Measurements from ENCODE around the gene ANGPT4. TPM values are rescaled to one million over a fixed set of nuclear protein-coding genes. Genes with fewer than 3 reads are reported as not detected.

ANGPT4 gene
- polyA plus RNA-seq, 1 of the 3 experiments (the other 2 are of a cell fraction), result not detected

DNA sequence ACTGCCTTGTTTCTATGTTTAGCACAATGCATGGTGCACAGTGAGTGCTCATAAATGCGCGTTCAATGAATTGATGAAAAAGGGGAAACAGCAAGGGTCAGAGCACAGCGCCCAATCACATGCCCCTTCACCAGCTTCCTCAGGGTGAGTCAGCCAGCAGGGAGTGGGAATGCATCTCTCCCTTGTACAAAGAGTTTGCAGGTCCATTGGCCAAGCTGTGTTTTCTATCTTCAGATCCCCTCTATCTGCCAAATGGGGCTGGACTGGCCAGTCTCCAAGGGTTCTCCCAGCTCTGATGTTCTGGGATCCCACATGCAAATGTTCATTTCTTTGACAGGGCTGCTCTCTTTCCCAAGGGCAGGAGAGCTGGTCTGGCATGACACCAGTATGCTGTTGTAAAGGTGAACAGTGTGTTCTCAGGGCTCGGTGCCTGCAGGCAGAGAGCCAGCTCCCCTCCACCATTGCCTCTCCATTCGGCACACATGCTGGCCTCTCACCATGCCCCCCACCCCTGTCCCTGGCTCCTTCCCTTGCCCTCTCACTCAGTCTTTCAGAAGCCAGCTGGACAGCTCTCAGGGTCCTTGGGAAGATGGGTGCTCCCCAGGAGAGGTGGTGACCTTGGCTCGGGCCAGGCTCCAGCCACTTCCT, 25.0 kb downstream of the ANGPT4 start:
- H3K9me3 ChIP-seq, result no peaks in the 10 kb centered on the region
- H3K4me2 ChIP-seq, result no peak overlapping the region
- no peaks in the 10 kb centered on the region for H4K20me1 ChIP-seq (ENCODE audit: insufficient read depth)
- no peak overlapping the region for H2AFZ ChIP-seq (ENCODE audit: low read depth)
- H3K9ac ChIP-seq, result no peak overlapping the region
- H3K36me3 ChIP-seq (replicated peaks in 1 of 2; ENCODE audit: control insufficient read depth in 1 of 2, insufficient read depth in 2 of 2, low read length in 1 of 2), result no peaks in the 10 kb centered on the region
- no peaks in the 10 kb centered on the region; the same call in 1 of the 2 replicates for H3K27me3 ChIP-seq (ENCODE audit: insufficient read depth)
- ChIA-PET POLR2A (no interaction called here), CTCF (interaction anchor here (1.1 to 1.6 kb wide), 3 partner anchors 20 to 75 kb away, joined by 3 to 4 read pairs (median 3); no protein-coding TSS in a partner anchor)
- H3K79me2 ChIP-seq (ENCODE audit: insufficient read depth), result no peaks in the 10 kb centered on the region
- 51% methylated on average over 6 of the region's 6 CpGs for WGBS (ENCODE audit: low lambda C conversion rate)
- no peak for DNase-seq
- no peak for TF ChIP-seq IRF3 (IDR thresholded peaks at IDR 0.05; ENCODE audit: low read depth, low read length)
- 0 out of 2 replicates have a peak, but pooled peaks have one; percentile 13 for TF ChIP-seq GATA2 (CRISPR knock-in tag; IDR thresholded peaks at IDR 0.05)
- no peaks in the 10 kb centered on the region for H3F3A ChIP-seq (replicated peaks; ENCODE audit: insufficient read depth)
- H3K9me2 ChIP-seq, result no peaks in the 10 kb centered on the region
- no peak overlapping the region for H3K4me3 ChIP-seq (ENCODE audit: low read depth in 2 of 2, low read length in 1 of 2)
- H3K27ac ChIP-seq (ENCODE audit: low read depth in 2 of 2, low read length in 1 of 2), result no peak overlapping the region; a peak in 1 of 4 replicates
- peaks cover 0 to 15% of the 10 kb centered on the region in 2 experiments; a peak in 1 of 4 replicates for H3K4me1 ChIP-seq (ENCODE audit: control insufficient read depth in 1 of 2, insufficient read depth in 2 of 2, low read depth in 1 of 2, low read length in 1 of 2)

DNA sequence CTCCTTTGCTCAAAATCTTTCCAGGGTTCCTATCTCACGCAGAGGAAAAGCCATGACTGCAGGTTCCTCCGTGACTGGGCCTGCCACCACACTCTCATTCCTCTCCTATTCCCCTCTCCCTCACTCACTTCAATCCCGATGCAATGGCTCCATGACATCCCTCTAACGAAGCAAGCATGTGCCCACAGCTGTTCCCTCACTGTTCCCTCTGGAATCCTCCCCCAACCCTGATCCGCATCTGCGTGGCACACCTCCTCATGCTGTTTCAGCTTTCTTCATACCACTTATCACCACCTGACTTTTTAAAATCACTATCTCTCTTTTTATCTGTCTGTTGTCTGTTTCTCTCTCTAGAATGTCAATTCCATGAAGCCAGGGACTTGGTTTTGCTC, 25.5 kb downstream of the ANGPT4 start:
- H3K27ac ChIP-seq (ENCODE audit: low read depth in 2 of 2, low read length in 1 of 2), result no peak overlapping the region
- H3K27me3 ChIP-seq (ENCODE audit: insufficient read depth), result no peaks in the 10 kb centered on the region; the same call in 1 of the 2 replicates
- peaks cover 0 to 15% of the 10 kb centered on the region in 2 experiments; a peak in 1 of 4 replicates for H3K4me1 ChIP-seq (ENCODE audit: control insufficient read depth in 1 of 2, insufficient read depth in 2 of 2, low read depth in 1 of 2, low read length in 1 of 2)
- ChIA-PET POLR2A (no interaction called here), CTCF (interaction anchor here (1.1 to 1.6 kb wide), 5 partner anchors 19 to 74 kb away, joined by 3 to 4 read pairs (median 4); no protein-coding TSS in a partner anchor)
- H3K4me2 ChIP-seq, result no peak overlapping the region
- no peak overlapping the region for H3K4me3 ChIP-seq (ENCODE audit: low read depth in 2 of 2, low read length in 1 of 2)
- DNase-seq, result no peak
- no peaks in the 10 kb centered on the region for H3K9me2 ChIP-seq
- H3K9me3 ChIP-seq, result no peaks in the 10 kb centered on the region
- TF ChIP-seq REST (IDR thresholded peaks at IDR 0.05; ENCODE audit: low read depth, low read length), result no peak
- TF ChIP-seq ELF1 (IDR thresholded peaks at IDR 0.05), result no peak
- TF ChIP-seq TCF12 (IDR thresholded peaks at IDR 0.05), result no peak
- no peak for TF ChIP-seq EP300 (IDR thresholded peaks at IDR 0.05; ENCODE audit: borderline replicate concordance in 1 of 2, low read depth in 1 of 2, low read length in 1 of 2)
- TF ChIP-seq, protein P1, sequence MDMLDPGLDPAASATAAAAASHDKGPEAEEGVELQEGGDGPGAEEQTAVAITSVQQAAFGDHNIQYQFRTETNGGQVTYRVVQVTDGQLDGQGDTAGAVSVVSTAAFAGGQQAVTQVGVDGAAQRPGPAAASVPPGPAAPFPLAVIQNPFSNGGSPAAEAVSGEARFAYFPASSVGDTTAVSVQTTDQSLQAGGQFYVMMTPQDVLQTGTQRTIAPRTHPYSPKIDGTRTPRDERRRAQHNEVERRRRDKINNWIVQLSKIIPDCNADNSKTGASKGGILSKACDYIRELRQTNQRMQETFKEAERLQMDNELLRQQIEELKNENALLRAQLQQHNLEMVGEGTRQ (IDR thresholded peaks at IDR 0.05; ENCODE audit: borderline replicate concordance, low read depth, low read length), result no peak
- TF ChIP-seq, protein P2, sequence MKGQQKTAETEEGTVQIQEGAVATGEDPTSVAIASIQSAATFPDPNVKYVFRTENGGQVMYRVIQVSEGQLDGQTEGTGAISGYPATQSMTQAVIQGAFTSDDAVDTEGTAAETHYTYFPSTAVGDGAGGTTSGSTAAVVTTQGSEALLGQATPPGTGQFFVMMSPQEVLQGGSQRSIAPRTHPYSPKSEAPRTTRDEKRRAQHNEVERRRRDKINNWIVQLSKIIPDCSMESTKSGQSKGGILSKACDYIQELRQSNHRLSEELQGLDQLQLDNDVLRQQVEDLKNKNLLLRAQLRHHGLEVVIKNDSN (IDR thresholded peaks at IDR 0.05; ENCODE audit: borderline replicate concordance, low read depth), result no peak
- TF ChIP-seq GABPA (IDR thresholded peaks at IDR 0.05; ENCODE audit: low read depth), result no peak
- no peak overlapping the region for H3K9ac ChIP-seq
- no peaks in the 10 kb centered on the region for H4K20me1 ChIP-seq (ENCODE audit: insufficient read depth)
- H2AFZ ChIP-seq (ENCODE audit: low read depth), result no peak overlapping the region
- H3F3A ChIP-seq (replicated peaks; ENCODE audit: insufficient read depth), result no peaks in the 10 kb centered on the region
- no peaks in the 10 kb centered on the region for H3K36me3 ChIP-seq (replicated peaks in 1 of 2; ENCODE audit: control insufficient read depth in 1 of 2, insufficient read depth in 2 of 2, low read length in 1 of 2)
- WGBS (ENCODE audit: low lambda C conversion rate), result 61% methylated on average over 6 of the region's 6 CpGs
- no peaks in the 10 kb centered on the region for H3K79me2 ChIP-seq (ENCODE audit: insufficient read depth)
